ENCODE data around the gene NFASC.

NFASC gene

DNA sequence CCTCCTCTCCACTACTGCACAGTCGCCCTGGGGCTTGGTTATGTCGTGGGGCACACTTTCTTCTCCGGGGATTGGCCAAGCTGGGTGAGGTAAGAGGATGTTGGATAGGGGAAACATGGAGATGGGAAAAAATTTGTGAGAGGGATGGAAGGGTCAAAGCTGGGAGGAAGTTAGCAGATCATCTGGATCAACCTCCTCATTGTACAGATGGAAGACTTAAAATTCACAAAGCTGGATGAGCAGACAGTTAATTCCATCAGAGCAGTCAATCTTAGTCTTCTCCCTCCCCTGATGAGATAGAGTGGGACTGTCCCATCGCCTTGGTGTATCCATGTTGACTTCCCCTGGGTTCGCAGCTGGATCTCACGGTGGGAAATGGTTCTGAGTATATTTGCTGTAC is 102.8 kb downstream of the NFASC start:
- no peak for DNase-seq (ENCODE audit: low spot score)
- TF ChIP-seq CTCF (IDR thresholded peaks at IDR 0.05; ENCODE audit: extremely low read depth, missing control alignments) = no peak

DNA sequence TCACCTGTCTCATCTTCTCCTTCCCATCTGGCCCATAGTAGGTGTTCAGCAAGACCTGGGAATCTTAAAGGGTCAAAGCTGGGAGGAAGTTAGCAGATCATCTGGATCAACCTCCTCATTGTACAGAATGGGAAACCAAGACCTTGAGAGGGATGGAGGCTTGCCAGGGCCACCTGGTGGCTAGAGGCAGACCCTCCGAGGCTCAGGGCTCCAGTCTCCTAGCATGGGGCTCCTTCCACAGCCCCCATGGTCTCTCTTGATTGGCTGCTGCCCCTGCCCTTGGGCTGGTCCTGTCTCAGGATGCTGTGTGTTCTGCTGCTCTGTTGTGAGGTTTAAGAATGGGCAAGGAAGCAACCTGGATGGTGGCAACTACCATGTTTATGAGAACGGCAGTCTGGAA is 103.7 kb downstream of the NFASC start:
- TF ChIP-seq CTCF (IDR thresholded peaks at IDR 0.05; ENCODE audit: extremely low read depth, missing control alignments) = no peak
- DNase-seq (ENCODE audit: low spot score) = no peak

DNA sequence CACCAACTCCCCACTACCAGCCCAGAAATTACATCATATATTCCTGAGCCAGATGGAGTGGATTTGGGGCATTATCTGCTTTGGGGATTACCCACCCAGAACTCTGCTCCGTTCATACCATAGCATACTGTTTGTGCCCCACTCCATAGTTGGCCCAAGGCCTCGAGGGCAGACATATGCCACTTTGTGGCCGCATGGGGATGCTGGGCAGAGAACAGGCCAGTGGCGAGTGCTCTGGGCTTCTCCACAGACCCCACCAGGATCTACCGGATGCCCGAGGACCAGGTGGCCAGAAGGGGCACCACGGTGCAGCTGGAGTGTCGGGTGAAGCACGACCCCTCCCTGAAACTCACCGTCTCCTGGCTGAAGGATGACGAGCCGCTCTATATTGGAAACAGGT is 104.4 kb downstream of the NFASC start:
- TF ChIP-seq CTCF (IDR thresholded peaks at IDR 0.05; ENCODE audit: extremely low read depth, missing control alignments) = no peak
- no peak for DNase-seq (ENCODE audit: low spot score)

DNA sequence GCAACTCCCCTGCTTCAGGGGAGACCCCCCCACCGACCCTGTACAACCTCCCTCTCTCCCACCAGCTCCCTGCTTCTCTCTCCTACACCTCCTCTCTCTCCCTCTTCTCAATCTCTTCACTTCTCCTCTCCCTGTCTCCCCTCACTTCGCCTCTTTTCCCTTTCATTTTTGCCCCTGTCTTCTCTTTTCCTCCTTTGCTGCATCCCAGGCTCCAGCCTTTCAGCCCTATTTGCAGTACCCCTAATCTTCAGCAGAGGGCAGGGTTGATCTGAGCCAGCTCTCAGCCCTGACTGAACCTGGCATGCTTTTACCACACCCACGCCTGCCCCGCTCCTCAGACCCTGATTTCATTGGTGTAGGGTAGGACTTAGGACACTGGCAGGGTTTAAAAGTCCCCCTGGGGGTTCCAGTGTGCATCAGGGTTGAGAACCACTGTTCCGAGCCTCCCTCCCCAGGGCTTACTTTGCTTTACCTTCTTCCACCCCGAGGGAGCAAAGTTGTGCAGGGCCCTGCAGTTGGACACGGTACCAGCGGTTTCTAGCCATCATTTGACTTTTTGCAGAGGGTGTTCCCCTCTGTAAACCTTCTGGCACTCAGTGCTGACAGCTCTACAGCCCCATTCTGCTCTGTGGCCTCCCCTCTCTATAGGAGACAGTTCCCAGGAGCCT is 105.0 kb downstream of the NFASC start:
- DNase-seq (ENCODE audit: low spot score) = peak; percentile 78
- peak; percentile 83 for TF ChIP-seq CTCF (IDR thresholded peaks at IDR 0.05; ENCODE audit: extremely low read depth, missing control alignments)

DNA sequence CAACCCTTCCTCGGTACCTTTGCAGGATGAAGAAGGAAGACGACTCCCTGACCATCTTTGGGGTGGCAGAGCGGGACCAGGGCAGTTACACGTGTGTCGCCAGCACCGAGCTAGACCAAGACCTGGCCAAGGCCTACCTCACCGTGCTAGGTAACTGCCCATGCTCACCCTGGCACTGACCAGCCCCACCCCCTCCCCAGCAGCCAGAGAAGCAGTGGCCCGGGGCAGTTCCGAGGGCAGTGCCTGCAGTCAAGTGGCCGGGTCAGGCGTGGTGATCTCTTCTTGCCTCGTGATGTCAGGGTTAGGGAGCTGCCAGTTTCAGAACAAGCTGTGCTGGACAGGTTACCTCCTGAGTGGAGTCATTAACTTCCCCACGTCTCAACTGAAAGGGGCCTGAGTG is 106.0 kb downstream of the NFASC start:
- no peak for DNase-seq (ENCODE audit: low spot score)
- no peak for TF ChIP-seq CTCF (IDR thresholded peaks at IDR 0.05; ENCODE audit: extremely low read depth, missing control alignments)

DNA sequence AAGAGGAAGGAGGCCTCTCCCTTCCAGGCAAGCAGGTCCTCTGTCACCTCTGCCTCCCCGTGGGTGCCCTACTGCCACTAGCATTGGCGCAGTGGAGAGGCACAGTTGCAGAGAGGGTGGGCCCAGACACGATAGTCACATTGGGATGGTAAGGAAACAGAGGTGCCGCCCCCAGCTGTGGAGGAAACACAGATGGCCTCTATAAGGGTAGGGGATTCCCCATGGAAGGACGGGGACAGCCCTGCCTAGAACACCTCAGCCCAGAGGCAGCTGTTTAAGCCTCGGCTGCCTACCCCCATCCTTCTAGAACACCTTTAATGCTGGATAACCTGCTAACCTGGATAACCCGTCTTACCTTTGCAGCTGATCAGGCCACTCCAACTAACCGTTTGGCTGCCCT is 106.7 kb downstream of the NFASC start:
- TF ChIP-seq CTCF (IDR thresholded peaks at IDR 0.05; ENCODE audit: extremely low read depth, missing control alignments) = no peak
- DNase-seq (ENCODE audit: low spot score) = peak; percentile 46

DNA sequence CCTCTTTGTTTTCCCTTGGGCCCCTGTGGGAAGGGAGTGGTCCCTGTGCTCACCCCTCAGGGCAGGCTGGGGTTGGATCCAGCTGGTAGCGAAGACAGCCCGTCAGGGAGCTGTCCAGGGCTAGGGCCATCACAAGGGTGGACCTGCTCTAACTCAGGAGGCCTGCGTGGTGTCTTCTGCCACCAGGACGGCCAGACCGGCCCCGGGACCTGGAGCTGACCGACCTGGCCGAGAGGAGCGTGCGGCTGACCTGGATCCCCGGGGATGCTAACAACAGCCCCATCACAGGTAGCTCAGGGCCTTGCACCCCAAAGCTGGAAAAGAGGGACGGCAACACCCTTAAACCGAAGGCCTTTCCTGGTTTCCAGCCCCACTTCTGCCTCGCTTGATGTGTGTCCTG is 108.1 kb downstream of the NFASC start:
- TF ChIP-seq CTCF (IDR thresholded peaks at IDR 0.05; ENCODE audit: extremely low read depth, missing control alignments) = no peak
- no peak for DNase-seq (ENCODE audit: low spot score)

All from GM20000 (cell line).